Glomerular endothelial cell (primary cell): ENCODE results near the gene MAP1LC3B. TPM values are rescaled to one million over a fixed set of nuclear protein-coding genes. Genes with fewer than 3 reads are reported as not detected.
"Not testable (repeated sequence)": the region's sequence is repeated elsewhere in the genome, so short reads cannot be mapped to it uniquely, and the experiment has no call there.

ENCODE experiments used
- DNase-seq: peaks from one replicate; pipeline ENCODE4 v3.0.0-alpha.2; 2011; ENCODE audit warnings: low read depth, low spot score; ENCODE audit errors: extremely low read depth
- total RNA-seq: library from RNA; depleted of rRNA; stranded (reverse); fragments of >200 nt; gene quantifications from 2 replicates; pipeline ENCODE4 v1.2.3, GENCODE V29; 2015

Gene MAP1LC3B
- total RNA-seq, 1 donor from 2014 or later, result 142 TPM

DNA sequence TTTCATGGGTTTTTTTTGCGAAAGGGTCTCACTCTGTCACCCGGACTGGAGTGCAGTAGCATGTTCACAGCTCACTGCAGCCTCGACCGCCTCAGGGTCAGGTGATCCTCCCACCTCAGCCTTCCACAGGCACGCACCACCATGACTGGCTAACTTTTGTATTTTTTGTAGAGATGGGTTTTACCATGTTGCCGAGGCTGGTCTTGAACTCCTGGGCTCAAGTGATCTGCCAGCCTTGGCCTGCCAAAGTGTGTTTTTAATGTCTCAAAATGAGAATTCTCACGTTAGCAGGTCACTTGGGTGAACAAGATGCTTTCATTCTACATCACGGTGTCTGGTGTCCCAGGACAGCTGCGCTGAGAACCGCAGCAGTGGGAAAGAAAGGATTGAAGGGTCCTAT, 11.7 kb upstream of the MAP1LC3B start:
- no peak for DNase-seq

DNA sequence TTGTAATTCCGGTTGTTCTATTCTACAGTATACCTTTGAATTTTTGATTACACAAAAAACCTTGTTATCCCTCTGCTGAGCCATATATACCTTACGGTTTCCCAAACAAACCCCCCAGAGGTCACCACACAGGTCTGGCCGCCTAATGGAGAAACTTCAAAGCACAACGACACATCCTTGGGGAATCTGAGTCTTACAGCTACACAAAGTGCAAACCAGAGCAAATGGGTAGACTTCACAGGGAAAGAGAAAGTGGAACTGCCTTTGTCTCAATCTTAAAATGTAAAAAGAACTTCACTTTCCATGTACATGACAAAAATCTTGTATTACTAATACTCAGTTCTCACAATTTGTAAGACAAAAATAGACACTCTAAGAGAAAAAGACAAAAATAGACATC, 11.3 kb upstream of the MAP1LC3B start:
- no peak for DNase-seq

DNA sequence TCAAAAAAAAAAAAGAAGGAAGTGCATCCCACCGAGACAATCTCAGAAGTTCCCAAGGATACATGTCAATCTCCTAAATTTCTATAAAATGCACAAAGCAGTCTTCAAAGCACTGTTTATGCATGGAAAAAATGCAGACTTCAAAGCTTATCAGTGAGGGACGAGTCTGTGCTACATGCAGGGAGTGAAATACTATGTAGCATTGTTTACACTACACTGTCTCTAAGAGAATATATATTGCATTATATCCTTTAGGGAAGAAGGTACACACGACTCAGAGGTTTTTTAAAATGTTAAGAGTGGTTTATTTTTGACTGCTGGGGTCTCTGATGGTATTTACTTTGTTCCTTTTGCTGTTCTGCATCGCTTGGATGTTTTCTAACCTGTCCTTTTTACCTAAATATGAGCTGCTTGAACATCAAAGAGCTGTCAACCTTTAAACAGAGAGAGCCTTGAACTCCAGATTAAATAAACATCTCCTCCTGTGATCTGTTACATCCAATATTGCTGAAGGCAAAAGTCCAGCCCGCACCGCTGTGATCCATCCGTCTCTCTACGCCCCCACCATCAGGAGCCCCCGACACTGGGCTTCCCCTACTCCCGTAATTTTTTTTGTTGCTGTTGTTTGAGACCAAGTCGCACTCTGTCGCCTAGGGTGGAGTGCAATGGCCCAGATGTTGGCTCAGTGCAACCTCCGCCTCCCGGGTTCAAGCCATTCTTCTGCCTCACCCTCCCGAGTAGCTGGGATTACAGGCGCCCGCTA, 9.9 kb upstream of the MAP1LC3B start:
- no peak for DNase-seq

DNA sequence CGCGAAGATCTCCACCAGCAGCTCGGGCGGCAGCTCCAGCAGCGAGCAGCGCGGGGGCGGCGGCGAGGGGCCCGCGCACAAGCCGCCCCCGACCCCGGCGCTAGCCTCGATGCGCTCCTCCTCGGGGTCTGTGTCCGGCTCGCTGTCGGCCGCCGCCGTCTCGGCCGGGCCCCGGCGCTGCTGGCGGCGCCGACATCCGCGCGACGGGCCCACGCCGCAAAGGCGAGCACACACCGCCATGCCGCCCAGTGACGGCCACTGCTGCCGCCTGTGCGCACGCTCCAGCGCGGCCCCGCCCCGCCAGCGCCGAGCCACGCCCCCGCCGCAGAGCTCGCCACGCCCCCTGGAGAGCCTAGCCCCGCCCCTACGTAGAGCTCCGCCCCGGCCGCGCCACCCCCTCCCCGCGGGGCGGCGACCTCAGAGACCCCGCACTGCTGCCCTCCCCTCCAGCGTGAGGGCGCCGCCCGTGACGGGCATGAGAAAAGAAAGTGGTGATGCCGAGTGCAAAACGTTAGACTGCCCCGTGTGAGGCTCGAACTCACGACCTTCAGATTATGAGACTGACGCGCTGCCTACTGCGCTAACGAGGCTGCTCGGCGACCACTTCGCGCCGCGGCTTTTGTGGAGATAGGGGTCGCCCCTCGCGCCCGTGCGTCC, 8.5 kb upstream of the MAP1LC3B start, which contains the start of gene FBXO31:
Gene FBXO31, minus strand, starts transcription at position 272 of the 657 bp plus-strand sequence. Its CDS starts 32 bp downstream, at position 240.
- DNase-seq, result no peak

DNA sequence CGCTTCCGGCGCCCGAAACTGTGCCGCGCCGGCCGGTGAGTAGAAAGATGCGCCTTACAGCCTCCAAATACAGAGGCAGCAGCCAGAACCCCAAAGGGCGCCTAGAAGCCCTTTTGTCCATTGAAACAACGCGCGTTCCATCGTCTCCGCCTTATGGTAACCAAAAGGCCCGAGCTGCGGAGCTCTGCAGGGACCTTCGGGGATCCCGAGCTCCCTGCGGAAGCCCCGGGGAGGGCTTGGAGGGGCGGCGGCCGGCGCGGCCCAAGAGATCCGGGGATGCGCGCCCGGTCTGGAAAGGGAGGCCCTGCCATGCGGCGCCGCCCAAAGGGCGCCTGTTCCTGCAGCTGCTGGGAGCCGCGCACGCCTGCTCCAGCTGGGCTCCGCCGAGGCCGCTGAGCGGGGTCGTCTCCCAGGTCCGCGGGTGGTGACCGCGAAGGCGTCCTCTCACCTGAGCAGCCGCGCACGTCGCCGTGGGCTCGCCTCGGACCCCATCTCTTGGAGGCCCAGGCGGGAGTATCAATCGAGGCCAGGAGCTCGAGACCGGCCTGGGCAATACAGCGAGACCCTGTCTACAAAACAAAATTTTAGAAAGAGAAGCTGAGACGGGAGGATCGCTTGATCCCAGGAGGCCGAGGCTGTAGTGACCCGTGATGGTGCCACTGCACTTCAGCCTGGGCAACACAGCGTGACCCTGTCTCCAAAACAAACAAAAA, 7.8 kb upstream of the MAP1LC3B start:
- DNase-seq, result no peak

DNA sequence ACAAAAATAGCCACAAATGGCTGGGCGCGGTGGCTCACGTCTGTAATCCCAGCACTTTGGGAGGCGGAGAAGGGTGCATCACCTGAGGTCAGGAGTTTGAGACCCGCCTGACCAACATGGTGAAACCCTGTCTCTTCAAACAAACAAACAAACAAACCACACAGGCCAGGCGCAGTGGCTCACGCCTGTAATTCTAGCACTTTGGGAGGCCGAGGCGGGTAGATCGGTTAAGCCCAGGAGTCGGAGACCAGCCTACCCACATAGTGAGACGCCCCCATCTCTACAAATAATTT, 7.3 kb upstream of the MAP1LC3B start:
- DNase-seq, result not testable (repeated sequence)

DNA sequence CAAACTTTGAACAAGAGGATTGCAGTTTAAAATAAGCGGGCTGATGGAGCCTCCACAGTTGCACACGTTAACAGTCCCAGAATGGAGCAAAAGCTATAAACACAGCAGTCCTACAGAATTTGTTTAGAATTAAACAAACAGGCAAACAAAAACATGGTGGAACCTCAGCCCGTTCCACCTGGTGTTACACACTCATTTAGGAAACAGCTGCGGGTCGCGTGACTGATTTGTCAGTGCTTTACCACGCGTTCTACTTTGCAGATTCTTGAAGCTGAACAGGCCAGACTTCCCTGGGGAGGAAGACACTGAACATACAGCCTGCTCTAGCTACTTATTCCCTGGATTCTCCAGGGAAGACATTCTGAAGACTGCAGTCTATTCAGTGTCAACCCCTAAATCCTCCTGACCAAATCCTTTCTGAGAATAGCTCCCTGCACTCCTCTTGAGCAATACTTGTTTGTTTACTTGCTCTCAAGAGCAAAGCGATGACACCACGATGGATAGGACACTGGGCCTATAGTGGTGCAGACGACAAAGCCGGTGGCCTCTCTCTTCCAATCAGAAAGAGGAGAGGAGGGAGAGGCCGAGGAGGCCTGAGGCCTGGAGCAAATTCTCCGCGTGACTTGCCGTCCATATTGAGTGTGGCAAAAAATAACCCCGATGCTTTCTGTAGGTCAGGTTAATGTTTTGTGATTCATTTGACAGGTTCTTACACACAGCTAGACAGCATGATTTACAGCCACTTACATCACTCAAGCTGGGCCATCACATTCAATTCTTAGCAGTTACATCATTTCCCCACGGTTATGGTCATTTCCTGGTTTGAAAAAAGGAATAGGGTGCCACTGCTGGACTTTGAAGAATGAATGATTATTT, 4.0 kb upstream of the MAP1LC3B start:
- peak; percentile 99 for DNase-seq

DNA sequence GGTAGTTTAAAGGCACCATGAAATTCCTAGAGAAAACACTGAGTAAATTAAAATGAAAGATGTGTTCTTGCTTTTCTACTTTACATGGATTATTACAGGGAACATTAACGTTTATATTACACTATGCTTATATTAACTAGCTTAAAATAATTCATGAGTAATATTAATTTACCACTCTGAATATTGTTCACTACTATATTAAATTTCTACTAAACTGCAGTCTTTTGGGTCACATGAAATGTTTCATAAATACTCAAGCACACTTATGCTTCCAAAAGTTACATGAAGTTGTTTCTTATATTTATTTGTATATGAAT, 3.4 kb upstream of the MAP1LC3B start:
- DNase-seq, result no peak

DNA sequence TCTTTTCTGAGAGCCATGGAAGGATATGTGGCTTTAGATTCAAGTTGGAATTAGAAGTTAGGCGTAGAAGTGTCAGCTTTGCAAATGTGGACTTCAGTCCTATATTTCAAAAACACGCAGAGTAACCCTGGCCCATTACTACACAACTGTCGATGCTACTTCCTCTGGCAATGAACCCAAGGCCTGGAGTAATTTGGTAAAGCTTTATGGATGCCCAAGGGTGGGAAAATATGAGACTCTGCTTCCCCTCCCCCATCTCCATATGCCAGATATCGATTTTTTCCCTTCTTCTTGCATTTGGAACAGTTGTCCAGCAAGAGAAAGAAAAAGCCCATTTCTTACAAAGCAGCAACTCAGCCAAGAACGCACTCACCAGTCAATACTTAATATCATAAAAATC, 2.9 kb upstream of the MAP1LC3B start:
- DNase-seq, result no peak

DNA sequence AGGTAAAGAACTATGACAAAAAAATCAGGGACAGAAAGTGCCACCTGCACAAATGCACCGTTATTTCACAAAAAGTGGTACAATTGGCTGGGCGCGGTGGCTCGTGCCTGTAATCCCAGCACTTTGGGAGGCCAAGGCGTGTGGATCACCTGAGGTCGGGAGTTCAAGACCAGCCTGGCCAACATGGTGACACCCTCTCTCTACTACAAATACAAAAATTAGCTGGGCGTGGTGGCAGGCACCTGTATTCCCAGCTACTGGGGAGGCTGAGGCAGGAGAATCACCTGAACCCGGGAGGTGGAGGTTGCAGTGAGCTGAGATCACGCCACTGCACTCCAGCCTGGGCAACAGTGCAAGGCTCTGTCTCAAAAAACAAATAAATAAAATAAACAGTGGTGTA, 2.2 kb upstream of the MAP1LC3B start:
- DNase-seq, result not testable (repeated sequence)

DNA sequence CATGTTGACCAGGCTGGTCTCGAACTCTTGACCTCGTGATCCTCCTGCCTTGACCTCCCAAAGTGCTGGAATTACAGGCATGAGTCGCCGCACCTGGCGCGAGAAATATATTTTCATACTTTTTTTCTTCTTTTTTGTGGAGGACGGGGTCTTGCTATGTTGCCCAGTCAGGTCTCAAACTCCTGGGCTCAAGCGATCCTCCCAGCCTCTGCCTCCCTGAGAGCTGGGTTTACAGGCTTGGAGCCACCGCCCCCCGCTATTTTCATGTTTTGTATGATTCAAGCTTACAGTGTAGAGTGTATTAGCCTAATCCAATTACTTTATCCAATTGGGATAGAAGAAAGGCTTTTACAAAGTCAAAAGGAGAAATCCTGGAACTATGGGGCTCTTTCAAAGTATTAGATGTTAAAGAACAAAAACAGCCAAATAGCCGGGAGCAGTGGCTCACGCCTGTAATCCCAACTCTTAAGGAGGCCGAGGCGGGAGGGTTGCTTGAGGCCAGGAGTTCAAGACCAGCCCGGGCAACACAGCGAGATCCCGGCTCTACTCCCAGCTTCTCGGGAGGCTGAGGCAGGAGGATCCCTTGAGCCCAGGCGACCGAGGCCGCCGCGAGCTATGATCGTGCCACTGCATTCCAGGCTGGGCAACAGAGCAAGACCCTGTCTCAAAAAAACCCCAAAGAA, 1.4 kb upstream of the MAP1LC3B start:
- DNase-seq, result no peak

DNA sequence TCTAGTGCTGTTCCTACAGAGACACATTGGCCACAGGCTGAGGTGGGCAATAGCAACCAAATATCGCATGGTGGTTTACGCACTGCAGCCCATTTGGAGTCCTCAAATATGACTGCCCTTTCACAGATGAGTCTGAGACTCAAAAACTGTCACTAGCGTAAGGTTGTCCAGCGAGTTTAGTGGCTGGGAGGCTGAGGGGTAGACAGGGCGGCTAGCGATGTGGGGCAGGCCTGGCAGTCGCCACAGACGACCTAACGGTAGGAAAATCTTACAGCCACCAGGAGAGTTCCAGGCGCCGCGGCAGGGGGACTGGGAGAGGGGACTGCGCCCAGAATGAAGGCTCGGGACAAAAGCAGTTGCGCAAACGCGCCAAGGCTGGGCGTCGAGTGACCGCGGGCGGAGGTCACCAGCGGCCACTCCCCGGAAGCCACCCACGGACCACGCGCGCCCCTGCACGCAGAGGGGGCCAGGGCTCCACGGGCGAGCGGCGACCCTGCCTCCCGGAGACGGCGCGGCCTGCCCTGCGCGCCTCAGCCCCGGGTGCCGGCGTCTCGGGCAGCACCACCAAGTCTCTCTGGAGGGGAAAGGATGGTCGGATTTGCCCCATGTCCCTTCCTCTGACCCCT, 699 bp upstream of the MAP1LC3B start:
- no peak for DNase-seq

DNA sequence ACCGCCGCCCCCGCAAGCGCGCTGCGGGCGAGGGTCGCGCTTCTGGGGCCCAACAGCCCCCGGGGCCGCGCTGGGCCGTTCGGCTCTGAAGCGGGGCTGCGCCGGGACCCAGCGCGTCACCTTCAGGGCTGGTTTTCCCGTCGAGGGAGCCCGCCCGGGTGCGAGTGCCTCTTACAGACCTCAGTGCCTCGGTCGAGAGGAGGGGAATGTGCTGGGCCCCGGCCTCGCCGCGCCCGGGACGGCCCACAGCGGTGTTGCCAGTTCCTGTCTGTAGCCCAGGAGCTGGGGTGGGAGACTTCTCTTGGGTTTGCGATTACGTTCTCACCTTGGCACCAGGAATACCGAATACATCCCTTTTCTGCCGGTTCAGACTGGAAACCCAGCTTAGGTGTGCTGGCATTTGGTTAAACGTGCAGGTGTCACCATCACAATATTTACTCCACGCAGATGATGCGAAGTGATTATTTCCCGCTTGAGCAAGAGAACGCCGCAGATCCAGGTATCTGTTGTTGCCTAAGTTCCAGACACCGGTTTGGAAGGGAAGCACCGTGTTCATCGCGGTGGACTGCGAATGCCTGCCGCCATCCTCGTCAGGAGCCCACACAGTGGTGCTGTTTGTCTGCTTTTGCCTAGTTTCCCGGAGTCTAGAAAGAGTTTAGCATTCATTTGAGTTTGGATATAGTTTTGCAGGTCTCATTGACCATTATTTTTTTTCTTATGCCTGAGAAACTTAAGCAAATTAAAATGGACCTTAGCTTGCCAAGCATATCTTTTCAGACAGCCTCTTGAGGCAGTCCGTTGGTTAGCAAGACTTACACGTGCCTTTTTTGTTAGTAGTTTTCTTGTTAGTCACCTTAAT, 914 bp downstream of the MAP1LC3B start:
- DNase-seq, result no peak

DNA sequence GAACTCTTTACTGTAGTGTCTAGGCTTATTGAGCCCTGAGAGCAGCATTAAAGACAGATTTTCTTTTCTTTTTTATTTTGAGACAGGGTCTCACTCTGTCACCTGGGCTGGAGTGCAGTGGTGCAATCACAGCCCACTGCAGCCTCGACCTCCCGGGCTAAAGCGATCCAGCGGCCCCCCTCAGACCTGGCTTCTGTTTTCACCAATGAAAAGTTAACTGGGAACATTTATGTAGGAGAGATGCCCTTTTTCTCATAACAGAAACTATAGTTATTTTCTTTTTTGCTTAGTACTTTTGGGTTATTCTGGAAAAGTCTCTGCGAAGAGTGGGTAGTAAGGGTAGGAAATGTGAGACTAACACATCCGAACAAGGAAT, 1.5 kb downstream of the MAP1LC3B start:
- DNase-seq, result no peak

DNA sequence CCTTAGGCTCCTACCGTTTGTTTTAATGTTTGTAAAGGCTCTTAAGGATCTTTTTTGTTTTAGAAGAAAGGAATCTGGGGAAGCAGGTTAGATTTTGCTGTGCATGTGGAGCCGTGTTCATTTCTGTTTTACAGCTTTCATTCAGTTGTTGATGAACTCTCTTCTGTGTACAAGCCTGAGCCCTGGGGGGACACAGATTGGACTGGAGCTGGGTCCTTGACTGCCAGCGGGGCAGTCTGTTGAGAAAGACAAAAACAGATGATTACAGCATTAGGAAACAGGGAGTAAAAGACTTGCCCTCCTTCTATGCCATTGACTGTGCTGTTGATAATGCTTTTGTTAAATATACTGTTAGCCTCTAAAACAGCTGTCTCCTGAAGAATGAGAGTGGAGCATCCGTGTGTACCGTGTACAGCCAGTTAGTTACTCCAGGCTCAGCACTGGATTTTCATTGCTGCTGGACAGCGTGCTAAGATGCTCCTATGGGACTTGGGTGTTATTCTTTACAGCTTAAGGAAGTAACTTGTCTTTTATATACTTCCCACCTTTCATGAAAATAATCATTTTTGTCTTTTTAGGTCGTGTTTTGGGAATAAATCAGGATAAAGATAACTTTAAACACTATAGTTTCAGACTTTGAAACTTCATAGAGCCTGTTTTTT, 3.2 kb downstream of the MAP1LC3B start:
- no peak for DNase-seq

DNA sequence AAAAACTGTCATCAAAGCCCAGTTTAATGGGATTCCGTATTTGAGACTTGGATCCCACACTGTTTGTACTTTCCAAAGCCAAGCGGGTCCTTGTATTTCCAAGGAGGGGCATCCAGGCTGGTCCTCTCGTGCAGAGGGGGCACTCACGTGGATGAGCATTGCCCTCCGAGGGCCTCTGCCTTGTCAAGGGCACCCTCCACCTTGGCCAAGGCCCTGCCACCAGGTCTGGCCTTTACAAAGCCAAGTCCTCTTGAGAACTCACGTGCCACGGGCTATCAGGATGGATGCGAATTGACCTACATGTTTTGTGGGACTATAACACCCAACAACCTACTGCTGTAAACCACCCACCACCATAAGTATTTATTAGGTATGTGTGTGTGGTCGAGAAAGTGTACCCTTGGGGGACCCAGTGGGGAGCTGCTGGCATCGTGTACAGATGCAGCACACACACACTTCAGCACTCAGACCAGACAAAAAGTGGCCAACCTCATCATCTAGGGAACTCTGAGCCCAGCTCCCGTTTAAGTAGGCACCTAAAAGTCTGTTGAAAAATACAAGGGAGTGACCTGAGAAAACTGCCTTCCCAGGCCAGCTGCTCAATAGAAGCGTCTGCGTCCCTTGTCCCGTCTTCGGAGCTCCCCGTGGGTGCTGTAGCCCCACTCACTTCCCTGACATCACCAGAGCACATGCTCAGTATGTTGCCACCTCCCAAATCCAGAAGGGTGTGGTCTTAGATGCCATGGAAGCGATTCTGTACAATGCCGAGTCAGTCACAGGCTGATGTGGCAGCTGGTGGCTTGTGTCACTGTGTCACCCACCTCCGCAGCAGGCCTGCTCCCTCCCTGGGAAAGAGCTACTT, 12.9 kb downstream of the MAP1LC3B start:
- DNase-seq, result no peak

DNA sequence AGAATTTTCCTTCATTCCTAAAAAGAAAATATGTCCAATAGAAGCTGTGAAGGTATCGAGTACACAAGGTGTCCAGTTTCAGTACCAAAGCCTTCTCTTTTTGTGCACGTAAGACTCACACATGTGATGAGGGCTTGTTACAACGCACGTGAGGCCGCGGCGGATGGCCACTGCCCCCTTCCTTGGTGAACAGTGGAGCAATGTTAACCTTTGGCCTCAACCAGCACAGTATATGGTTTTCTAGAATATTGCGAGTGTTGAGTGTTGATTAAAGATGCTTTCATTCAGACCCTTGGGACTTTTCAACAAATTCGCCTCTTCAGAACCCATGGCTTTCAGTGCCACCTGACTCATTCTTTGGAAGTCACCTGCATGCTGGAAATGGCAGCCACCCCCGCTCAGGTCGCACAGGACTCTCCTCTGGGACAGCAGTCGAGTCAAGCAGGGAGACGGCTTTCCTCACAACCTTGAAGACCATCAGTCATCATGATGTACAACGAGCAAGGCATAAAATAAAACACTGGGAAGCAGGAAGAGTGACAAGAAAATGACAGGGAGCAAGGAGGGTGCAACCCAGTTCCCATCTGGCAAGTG, 14.5 kb downstream of the MAP1LC3B start:
- DNase-seq, result no peak
